Measurements from ENCODE around the gene SAFB. TPM values are rescaled to one million over a fixed set of nuclear protein-coding genes. Genes with fewer than 3 reads are reported as not detected.
A peak's percentile ranks its signal among the peaks of the same experiment; 100 is the strongest.

SAFB gene
- total RNA-seq, 1 donor from 2014 or later = 65.1 TPM

- TF ChIP-seq CTCF (IDR thresholded peaks at IDR 0.05; ENCODE audit: insufficient read depth, low read depth, low read length) = no peak
- no peak for TF ChIP-seq EZH2 (IDR thresholded peaks at IDR 0.05; ENCODE audit: insufficient read depth, low read length)
- H3K9ac ChIP-seq (ENCODE audit: low read length) = no peak overlapping the region
- Mint-ChIP-seq H3K9me3 (ENCODE audit: unreplicated experiment) (no peaks in the 10 kb centered on the region), H3K36me3 (ENCODE audit: low read depth, unreplicated experiment) (peaks cover 3% of the 10 kb centered on the region), H3K27me3 (ENCODE audit: low read depth, unreplicated experiment) (no peaks in the 10 kb centered on the region), H3K4me3 (ENCODE audit: unreplicated experiment) (no peak overlapping the region), H3K4me1 (ENCODE audit: low read depth, unreplicated experiment) (peaks cover 6% of the 10 kb centered on the region), H3K27ac (ENCODE audit: unreplicated experiment) (no peak overlapping the region)
- FAIRE-seq (no peak), DNase-seq (ENCODE audit: low read depth) (no peak)
- no peak overlapping the region for H3K27ac ChIP-seq (ENCODE audit: low read depth, low read length)
- H3K4me2 ChIP-seq (ENCODE audit: low read length) = no peak overlapping the region
- H3K9me3 ChIP-seq (ENCODE audit: insufficient read depth, low read depth, low read length) = no peaks in the 10 kb centered on the region
- H3K36me3 ChIP-seq (ENCODE audit: insufficient read depth, low read length) = no peaks in the 10 kb centered on the region
- H2AFZ ChIP-seq (ENCODE audit: low read depth, low read length) = no peak overlapping the region
- H3K79me2 ChIP-seq (ENCODE audit: insufficient read depth, low read length) = no peaks in the 10 kb centered on the region
- peaks cover 9% of the 10 kb centered on the region for H3K4me1 ChIP-seq (ENCODE audit: insufficient read depth, low read length)
- no peaks in the 10 kb centered on the region for H3K27me3 ChIP-seq (ENCODE audit: insufficient read depth, low read length)
- no peak overlapping the region for H3K4me3 ChIP-seq (ENCODE audit: insufficient read depth, low read depth, low read length)
- peaks cover 11% of the 10 kb centered on the region for H4K20me1 ChIP-seq (ENCODE audit: insufficient read depth, low read length)
Observed at GRCh38 chr19:5580161-5580571, 42.7 kb upstream of the SAFB start.

GRCh38 chr19:5585461-5586299 is 37.2 kb upstream of the SAFB start:
- FAIRE-seq = no peak
- no peak overlapping the region for H3K4me3 ChIP-seq (ENCODE audit: insufficient read depth, low read depth, low read length)
- H3K36me3 ChIP-seq (ENCODE audit: insufficient read depth, low read length) = peaks cover 11% of the 10 kb centered on the region
- H2AFZ ChIP-seq (ENCODE audit: low read depth, low read length) = no peak overlapping the region
- peaks cover 32% of the 10 kb centered on the region for H3K4me1 ChIP-seq (ENCODE audit: insufficient read depth, low read length)
- no peaks in the 10 kb centered on the region for H3K27me3 Mint-ChIP-seq (ENCODE audit: low read depth, unreplicated experiment)
- peaks cover 8% of the 10 kb centered on the region for H3K4me1 Mint-ChIP-seq (ENCODE audit: low read depth, unreplicated experiment)
- no peak overlapping the region for H3K27ac Mint-ChIP-seq (ENCODE audit: unreplicated experiment)
- no peaks in the 10 kb centered on the region for H3K27me3 ChIP-seq (ENCODE audit: insufficient read depth, low read length)
- no peak overlapping the region for H3K27ac ChIP-seq (ENCODE audit: low read depth, low read length)
- H3K9me3 Mint-ChIP-seq (ENCODE audit: unreplicated experiment) = no peaks in the 10 kb centered on the region
- no peak for TF ChIP-seq CTCF (IDR thresholded peaks at IDR 0.05; ENCODE audit: insufficient read depth, low read depth, low read length)
- no peak for TF ChIP-seq EZH2 (IDR thresholded peaks at IDR 0.05; ENCODE audit: insufficient read depth, low read length)
- no peak overlapping the region for H3K9ac ChIP-seq (ENCODE audit: low read length)
- H4K20me1 ChIP-seq (ENCODE audit: insufficient read depth, low read length) = peaks cover 64% of the 10 kb centered on the region
- H3K4me2 ChIP-seq (ENCODE audit: low read length) = peak overlapping the region; percentile 22
- no peak for DNase-seq (ENCODE audit: low read depth)
- no peaks in the 10 kb centered on the region for H3K9me3 ChIP-seq (ENCODE audit: insufficient read depth, low read depth, low read length)
- H3K79me2 ChIP-seq (ENCODE audit: insufficient read depth, low read length) = no peaks in the 10 kb centered on the region
- H3K4me3 Mint-ChIP-seq (ENCODE audit: unreplicated experiment) = no peak overlapping the region
- peaks cover 19% of the 10 kb centered on the region for H3K36me3 Mint-ChIP-seq (ENCODE audit: low read depth, unreplicated experiment)

All from astrocyte (in vitro differentiated cells and primary cell).